Psoas muscle (tissue), 8 donors: ENCODE measurements around the gene CSTB. TPM values are rescaled to one million over a fixed set of nuclear protein-coding genes. Genes with fewer than 3 reads are reported as not detected.
A peak's percentile ranks its signal among the peaks of the same experiment; 100 is the strongest.

Experiments used
- ATAC-seq, 4 donors: fragments of 200-7000 bp; cut with Tn5 transposase; one replicate each; pipeline ENCODE4 v1.9.1; 2020; ENCODE audit warnings: moderate library complexity in 3 of 4, mild to moderate bottlenecking in 2 of 4
- DNase-seq, 2 donors: peaks; one replicate each; pipeline ENCODE4 v3.0.0-alpha.2; 2020
- H3K27ac ChIP-seq: fragments of 200-600 bp; one replicate; pipeline ENCODE4 v1.8.0; 2022
- H3K27me3 ChIP-seq, 3 donors: fragments of 200-600 bp in 1 of 3; one replicate each; pipeline versions ENCODE4 v1.6.1 to v1.8.0; 2013 to 2022; ENCODE audit warnings: low read length in 2 of 3, mild to moderate bottlenecking in 2 of 3, moderate library complexity in 1 of 3; ENCODE audit not compliant: insufficient read depth in 3 of 3
- H3K36me3 ChIP-seq, 2 donors: fragments of 200-600 bp in 1 of 2; one replicate each; pipeline versions ENCODE4 v1.6.1 to v1.8.0; 2013 to 2022; ENCODE audit warnings: low read depth in 1 of 2, mild to moderate bottlenecking in 1 of 2, moderate library complexity in 1 of 2; ENCODE audit not compliant: insufficient read depth in 1 of 2
- H3K4me1 ChIP-seq: fragments of 200-600 bp; one replicate; pipeline ENCODE4 v1.8.0; 2022
- H3K4me3 ChIP-seq: fragments of 200-600 bp; one replicate; pipeline ENCODE4 v1.8.0; 2022; ENCODE audit warnings: mild to moderate bottlenecking
- H3K9me3 ChIP-seq: fragments of 200-600 bp; one replicate; pipeline ENCODE4 v1.8.0; 2022
- WGBS, 3 donors: extraction: QIAGEN DNeasy Blood & Tissue Kit; methylation state at CpG; one replicate each; pipeline versions ENCODE4 v1.1.6 to v1.1.7; 2013; 5-methylcytosine and 5-hydroxymethylcytosine counted together
- intact Hi-C, 2 donors: fragments of 100-400 bp; cut with DNase I; formaldehyde crosslinking; loops; one replicate each; pipeline versions ENCODE4 v1.11.0 to v1.14.2; 2022
- polyA plus RNA-seq, 3 donors: library from polyadenylated mRNA; stranded (reverse); fragments of 200-250 nt; gene quantifications; one replicate each; pipeline ENCODE4 v1.2.3, GENCODE V29; 2013
- total RNA-seq, 4 donors: library from RNA; stranded (reverse); fragmentation: NEBNext Ultra II Directional in 2 of 4; extraction: Animal tissue kit (Norgen Biotek cat#: 25700) in 2 of 4; gene quantifications; one replicate each; pipeline versions ENCODE4 v1.2.1 to v1.2.4, GENCODE V29; 2021 to 2023
- TF ChIP-seq, protein P1 (sequence below): fragments of 200-600 bp; IDR thresholded peaks from one replicate; pipeline ENCODE4 v1.8.0; 2022; ENCODE audit warnings: antibody characterized with exemption
- donor health status: healthy with polysubstance abuse.
- donor health status: DM: no; HTN: no; CAD: no; lungs with moderate emphysema.
- donor health status: Bipolar disorder and iron deficiency.
- donor health status: healthy.
- donor health status: DM: yes; HTN: yes; CAD: no.
- donor health status: DM: no; HTN: no; CAD: no.
- donor health status: DM: no; HTN: no; CAD: no.
- donor health status: DM: yes; HTN: yes; CAD: no.

CSTB gene
- total and polyA plus RNA-seq, 7 donors = 16.0 to 35.2 (median 21.3) TPM

DNA sequence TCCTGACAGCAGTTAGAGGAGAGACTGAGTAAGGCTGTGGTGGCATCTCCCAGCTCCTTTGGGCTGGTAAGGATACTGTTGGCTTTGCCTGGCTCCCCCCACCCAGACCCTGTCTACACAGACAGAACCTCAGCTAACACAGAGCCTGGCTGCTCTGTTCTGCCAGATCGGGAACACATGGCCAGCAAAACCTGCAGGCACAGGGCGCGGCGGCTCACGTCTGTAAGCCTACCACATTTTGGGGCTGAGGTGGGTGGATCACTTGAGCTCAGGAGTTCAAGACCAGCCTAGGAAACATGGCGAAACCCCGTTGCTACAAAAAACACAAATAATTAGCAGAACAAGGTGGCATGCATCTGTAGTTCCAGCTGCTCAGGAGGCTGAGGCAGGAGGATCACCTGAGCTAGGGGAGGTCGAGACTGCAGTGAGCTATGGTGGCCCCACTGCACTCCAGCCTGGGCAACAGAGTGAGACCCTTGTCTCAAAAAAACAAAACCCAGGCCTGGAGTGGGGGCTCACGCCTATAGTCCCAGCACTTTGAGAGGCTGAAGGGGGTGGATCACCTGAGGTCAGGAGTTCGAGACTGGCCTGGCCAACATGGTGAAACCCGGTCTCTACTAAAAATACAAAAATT is 6.7 kb downstream of the CSTB start:
- ATAC-seq (no peak), DNase-seq (no peak)

DNA sequence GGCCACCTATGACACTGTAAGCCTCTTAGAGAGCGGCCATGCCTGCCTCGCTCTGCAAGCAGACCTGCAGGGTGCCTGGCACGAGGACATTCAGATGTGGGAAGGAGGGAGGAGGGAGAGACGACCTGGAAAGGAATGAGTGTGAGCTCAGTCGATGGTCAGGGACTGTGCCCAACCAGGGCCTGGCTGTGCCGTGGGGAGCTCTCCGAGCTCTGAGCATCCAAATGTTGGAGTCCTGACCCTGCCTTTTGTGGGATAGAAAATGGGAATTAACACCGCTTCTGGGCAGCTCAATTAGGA is 7.3 kb downstream of the CSTB start:
- no peak for ATAC-seq
- H3K27ac ChIP-seq = no peak overlapping the region
- H3K4me3 ChIP-seq = no peak overlapping the region
- 56 to 69% (median 67%) methylated on average over 8 of the region's 8 CpGs for WGBS, 3 donors
- H3K9me3 ChIP-seq = no peaks in the 10 kb centered on the region
- intact Hi-C loops = no loop called here
- H3K4me1 ChIP-seq = no peaks in the 10 kb centered on the region
- H3K36me3 ChIP-seq = peaks cover 0 to 16% of the 10 kb centered on the region in 2 donors
- no peak for DNase-seq
- H3K27me3 ChIP-seq = no peaks in the 10 kb centered on the region
- TF ChIP-seq, protein P1, sequence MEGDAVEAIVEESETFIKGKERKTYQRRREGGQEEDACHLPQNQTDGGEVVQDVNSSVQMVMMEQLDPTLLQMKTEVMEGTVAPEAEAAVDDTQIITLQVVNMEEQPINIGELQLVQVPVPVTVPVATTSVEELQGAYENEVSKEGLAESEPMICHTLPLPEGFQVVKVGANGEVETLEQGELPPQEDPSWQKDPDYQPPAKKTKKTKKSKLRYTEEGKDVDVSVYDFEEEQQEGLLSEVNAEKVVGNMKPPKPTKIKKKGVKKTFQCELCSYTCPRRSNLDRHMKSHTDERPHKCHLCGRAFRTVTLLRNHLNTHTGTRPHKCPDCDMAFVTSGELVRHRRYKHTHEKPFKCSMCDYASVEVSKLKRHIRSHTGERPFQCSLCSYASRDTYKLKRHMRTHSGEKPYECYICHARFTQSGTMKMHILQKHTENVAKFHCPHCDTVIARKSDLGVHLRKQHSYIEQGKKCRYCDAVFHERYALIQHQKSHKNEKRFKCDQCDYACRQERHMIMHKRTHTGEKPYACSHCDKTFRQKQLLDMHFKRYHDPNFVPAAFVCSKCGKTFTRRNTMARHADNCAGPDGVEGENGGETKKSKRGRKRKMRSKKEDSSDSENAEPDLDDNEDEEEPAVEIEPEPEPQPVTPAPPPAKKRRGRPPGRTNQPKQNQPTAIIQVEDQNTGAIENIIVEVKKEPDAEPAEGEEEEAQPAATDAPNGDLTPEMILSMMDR = no peak

More for the DNA sequence above, 6.7 kb downstream of the CSTB start:
- Histone ChIP-seq H3K27me3 (no peaks in the 10 kb centered on the region), H3K36me3 (peaks cover 2 to 22% of the 10 kb centered on the region in 2 donors), H3K4me1 (no peaks in the 10 kb centered on the region), H3K4me3 (no peak overlapping the region), H3K27ac (no peak overlapping the region), H3K9me3 (no peaks in the 10 kb centered on the region)
- TF ChIP-seq, protein P1 = no peak
- WGBS, 3 donors = 91 to 92% (median 92%) methylated on average over 11 of the region's 11 CpGs
- intact Hi-C loops = no loop called here

DNA sequence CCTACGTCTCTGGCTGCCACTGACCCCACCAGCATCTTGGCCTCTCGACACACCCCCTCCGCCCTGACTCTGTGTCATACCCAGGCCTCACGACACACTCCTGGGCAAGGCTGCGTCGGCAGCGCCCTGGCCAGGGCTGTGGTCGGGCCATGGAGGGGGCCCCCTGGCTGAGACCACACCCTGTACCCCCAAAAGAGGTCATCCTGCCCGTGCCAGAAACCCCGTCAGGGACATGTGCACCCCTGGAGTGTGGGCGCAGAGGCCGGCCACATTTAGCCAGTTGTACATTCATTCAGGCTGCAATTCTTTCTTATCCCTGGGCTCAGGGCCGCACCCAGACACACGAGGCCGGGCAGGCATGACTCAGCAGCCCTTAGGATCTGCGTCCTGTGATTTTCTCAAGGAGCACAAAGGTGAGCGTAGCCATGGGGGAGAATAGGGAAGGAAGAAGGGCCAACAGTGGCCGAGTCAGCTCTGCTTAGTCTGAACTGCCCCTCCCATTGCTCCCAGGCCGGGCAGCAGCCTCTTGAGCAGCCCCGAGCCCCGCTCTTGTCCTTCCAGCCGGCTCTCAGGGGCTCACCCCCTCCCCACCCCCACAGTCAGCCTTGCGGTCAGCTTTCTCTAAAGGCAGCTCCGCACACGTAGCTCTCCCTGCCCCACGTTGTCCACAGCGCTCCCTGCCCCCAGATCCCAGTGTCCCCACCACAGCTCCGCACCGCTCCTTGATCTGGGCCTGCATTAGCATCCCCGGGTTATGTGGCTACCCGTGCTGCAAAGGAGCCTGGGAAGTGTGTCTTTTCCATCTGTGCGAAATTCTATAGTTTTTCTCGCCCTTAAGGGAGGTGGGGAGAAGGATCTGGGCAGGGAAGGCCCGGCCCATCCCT is 7.9 kb downstream of the CSTB start:
- H3K4me1 ChIP-seq = no peaks in the 10 kb centered on the region
- no peak overlapping the region for H3K27ac ChIP-seq
- no peaks in the 10 kb centered on the region for H3K27me3 ChIP-seq
- no peaks in the 10 kb centered on the region for H3K9me3 ChIP-seq
- intact Hi-C loops = no loop called here
- H3K4me3 ChIP-seq = no peak overlapping the region
- DNase-seq = peak; percentile 53
- WGBS, 3 donors = 71 to 78% (median 72%) methylated on average over 34 of the region's 34 CpGs
- TF ChIP-seq, protein P1 = no peak
- peak; percentile 15 to 41 (median 34) for ATAC-seq
- H3K36me3 ChIP-seq = peaks cover 0 to 10% of the 10 kb centered on the region in 2 donors

DNA sequence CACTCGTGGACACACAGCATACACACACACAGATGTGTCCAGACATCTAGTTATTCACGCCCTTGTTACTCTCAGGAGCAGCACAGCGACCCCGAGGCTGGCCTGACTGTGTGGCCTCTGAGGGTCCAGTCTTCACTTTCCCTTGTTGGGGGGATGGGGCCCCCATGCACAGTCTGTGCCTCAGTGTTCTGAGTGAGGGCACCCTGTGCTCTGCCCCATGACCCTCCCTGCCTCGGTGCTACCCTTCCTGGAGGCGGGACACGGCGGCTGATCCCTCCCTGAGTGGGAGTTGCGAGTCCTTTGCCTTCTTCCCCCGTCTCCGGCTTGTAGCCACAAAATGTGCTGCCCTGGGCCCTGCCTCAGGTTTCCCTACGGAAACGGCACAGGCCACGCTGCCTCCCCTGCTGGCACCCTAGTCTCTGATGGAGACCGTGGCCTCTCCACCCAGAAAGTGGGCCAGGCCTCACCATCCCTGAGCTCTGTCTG is 8.6 kb downstream of the CSTB start:
- peak in 2 of 4 donors; percentile 5 to 26 for ATAC-seq
- Histone ChIP-seq H3K27ac (no peak overlapping the region), H3K4me3 (no peak overlapping the region), H3K9me3 (no peaks in the 10 kb centered on the region), H3K27me3 (no peaks in the 10 kb centered on the region), H3K36me3 (peaks cover 0 to 5% of the 10 kb centered on the region in 2 donors), H3K4me1 (no peaks in the 10 kb centered on the region)
- WGBS, 3 donors = 78 to 79% (median 78%) methylated on average over 15 of the region's 15 CpGs
- TF ChIP-seq, protein P1 = no peak
- intact Hi-C loops = no loop called here
- no peak for DNase-seq
